HCT116 (cell line): ENCODE data around the gene PLXDC1. TPM values are rescaled to one million over a fixed set of nuclear protein-coding genes. Genes with fewer than 3 reads are reported as not detected.
A peak's percentile ranks its signal among the peaks of the same experiment; 100 is the strongest.

ENCODE experiments used
- ATAC-seq: fragments of 200-7000 bp; cut with Tn5 transposase; 2 replicates; pipeline ENCODE4 v1.9.1; 2020; ENCODE audit warnings: mild to moderate bottlenecking, moderate library complexity
- BruUV-seq: library from RNA; stranded (reverse); fragments of 400-500 nt; replicated peaks from 2 replicates; lab custom pipeline; 2021; lab: Mats Ljungman, UMichigan
- CTCF ChIA-PET: fragments of 300-600 bp; sonication (Branson Sonifier 250); formaldehyde crosslinking; loops from one replicate; lab custom pipeline; 2021; ENCODE audit warnings: antibody characterized with exemption; lab: Charles Lee
- POLR2A ChIA-PET: fragments of 300-600, 350-600 bp; sonication (Branson Sonifier 250); formaldehyde crosslinking; loops from one replicate; lab custom pipeline; 2021; ENCODE audit warnings: antibody characterized with exemption; lab: Charles Lee
- RAD21 ChIA-PET, 2 experiments: fragments of 300-600 bp; sonication (Branson Sonifier 250); formaldehyde crosslinking; loops; one replicate each; lab custom pipeline; 2023; ENCODE audit warnings: low total read pairs in 2 of 2; ENCODE audit not compliant: uncharacterized antibody in 2 of 2, unreplicated experiment in 2 of 2, low non-redundant PET in 1 of 2; lab: Charles Lee
- DNase-seq: peaks from one replicate; pipeline ENCODE4 v3.0.0-alpha.2; 2010; ENCODE audit warnings: low read depth, low spot score
- H2AFZ ChIP-seq: fragments of 200-600 bp; shearing (Covaris generic), sonication (generic); 2 replicates; pipeline ENCODE4 v1.6.1; 2017; ENCODE audit warnings: low read depth, mixed run types, mixed read lengths, antibody characterized with exemption, low read length; ENCODE audit not compliant: poor library complexity, severe bottlenecking
- H3K27ac ChIP-seq: 2 replicates; pipeline ENCODE4 v1.5.1; 2012; ENCODE audit warnings: low read depth, low read length
- H3K27me3 ChIP-seq: fragments of 200-600 bp; sonication (generic); 2 replicates; pipeline ENCODE4 v1.6.1; 2016; ENCODE audit warnings: mixed run types, low read length, mixed read lengths; ENCODE audit not compliant: insufficient read depth
- H3K36me3 ChIP-seq, 2 experiments: fragments of 200-500 bp in 1 of 2; fragments of 200-600 bp in 1 of 2; sonication (Bioruptor generic) in 1 of 2; sonication (generic) in 1 of 2; 2 replicates each; pipeline versions ENCODE4 v1.5.1 to v1.6.1; 2014 to 2016; ENCODE audit warnings: low read length in 2 of 2, inconsistent platforms in 1 of 2, mixed read lengths in 1 of 2, mixed run types in 1 of 2; ENCODE audit not compliant: insufficient read depth in 2 of 2, control insufficient read depth in 1 of 2
- H3K4me1 ChIP-seq, 2 experiments: fragments of 200-600 bp in 1 of 2; sonication (generic) in 1 of 2; 2 replicates each; pipeline versions ENCODE4 v1.5.1 to v1.6.1; 2012 to 2017; ENCODE audit warnings: low read length in 2 of 2, inconsistent platforms in 1 of 2, mild to moderate bottlenecking in 1 of 2, mixed read lengths in 1 of 2, mixed run types in 1 of 2, moderate library complexity in 1 of 2; ENCODE audit not compliant: insufficient read depth in 2 of 2, control insufficient read depth in 1 of 2
- H3K4me2 ChIP-seq: fragments of 200-600 bp; sonication (generic); 2 replicates; pipeline ENCODE4 v1.6.1; 2017; ENCODE audit warnings: mixed run types, low read length, mixed read lengths
- H3K4me3 ChIP-seq, 2 experiments: fragments of 200-600 bp in 1 of 2; sonication (generic) in 1 of 2; replicated peaks in 1 of 2; 2 replicates each; pipeline ENCODE4 v1.5.1; 2011 to 2016; ENCODE audit warnings: low read length in 2 of 2, control low read depth in 1 of 2, low read depth in 1 of 2, mild to moderate bottlenecking in 1 of 2, mixed read lengths in 1 of 2, mixed run types in 1 of 2
- H3K79me2 ChIP-seq: fragments of 200-600 bp; sonication (generic); 2 replicates; pipeline ENCODE4 v1.6.1; 2017; ENCODE audit warnings: mild to moderate bottlenecking, mixed run types, low read length, moderate library complexity, mixed read lengths; ENCODE audit not compliant: insufficient read depth
- H3K9ac ChIP-seq: fragments of 200-600 bp; sonication (generic); 2 replicates; pipeline ENCODE4 v1.6.1; 2016; ENCODE audit warnings: low read length, mixed read lengths
- H3K9me2 ChIP-seq: fragments of 200-600 bp; sonication (generic), shearing (Covaris generic); 2 replicates; pipeline ENCODE4 v1.6.1; 2017; ENCODE audit warnings: mixed run types, mild to moderate bottlenecking, moderate library complexity; ENCODE audit not compliant: insufficient read depth
- H3K9me3 ChIP-seq, 2 experiments: fragments of 200-500 bp in 1 of 2; fragments of 200-600 bp in 1 of 2; sonication (Bioruptor generic) in 1 of 2; sonication (generic) in 1 of 2; 2 replicates each; pipeline ENCODE4 v1.6.1; 2014 to 2017; ENCODE audit warnings: low read length in 2 of 2, mixed read lengths in 2 of 2, inconsistent platforms in 1 of 2, low read depth in 1 of 2, mild to moderate bottlenecking in 1 of 2, mixed run types in 1 of 2, moderate library complexity in 1 of 2; ENCODE audit not compliant: control insufficient read depth in 1 of 2, insufficient read depth in 1 of 2
- H4K20me1 ChIP-seq: fragments of 200-600 bp; sonication (generic), shearing (Covaris generic); 2 replicates; pipeline ENCODE4 v1.6.1; 2017; ENCODE audit warnings: mixed run types, mild to moderate bottlenecking, moderate library complexity; ENCODE audit not compliant: insufficient read depth
- ATF3 ChIP-seq: IDR thresholded peaks from 2 replicates; pipeline ENCODE4 v1.6.1; 2012
- CBX3 ChIP-seq: IDR thresholded peaks from 2 replicates; pipeline ENCODE4 v1.6.1; 2012; ENCODE audit warnings: low read depth
- RAD21 ChIP-seq: IDR thresholded peaks from 2 replicates; pipeline ENCODE4 v1.6.1; 2012; ENCODE audit warnings: low read depth, mild to moderate bottlenecking
- REST ChIP-seq: IDR thresholded peaks from 2 replicates; pipeline ENCODE4 v1.6.1; 2012; ENCODE audit warnings: low read depth
- SIN3A ChIP-seq: IDR thresholded peaks from 2 replicates; pipeline ENCODE4 v1.6.1; 2012; ENCODE audit warnings: low read depth
- TCF7L2 ChIP-seq: IDR thresholded peaks from 2 replicates; pipeline ENCODE4 v1.7.0; 2011; ENCODE audit warnings: borderline replicate concordance, inconsistent platforms; ENCODE audit not compliant: insufficient read depth, insufficient read length; ENCODE audit errors: extremely low read depth
- ZBTB33 ChIP-seq: IDR thresholded peaks from 2 replicates; pipeline ENCODE4 v1.6.1; 2011; ENCODE audit warnings: mild to moderate bottlenecking, low read length, moderate library complexity; ENCODE audit not compliant: insufficient replicate concordance; ENCODE audit errors: extremely low read depth
- intact Hi-C: fragments of 100-400 bp; cut with micrococcal nuclease; formaldehyde crosslinking; loops from 2 replicates; pipeline ENCODE4 v1.10.0; 2022
- total RNA-seq: library from RNA; stranded (reverse); gene quantifications from one replicate; pipeline ENCODE4 v1.2.1, GENCODE V29; 2021; ENCODE audit not compliant: unreplicated experiment

PLXDC1 gene
- total RNA-seq, 1 experiment from 2014 or later, result 1.8 TPM

- H2AFZ ChIP-seq, result peak overlapping the region; percentile 5
- H3K79me2 ChIP-seq, result no peaks in the 10 kb centered on the region
- H3K4me3 ChIP-seq, result peak overlapping the region; percentile 37 to 50
- ATAC-seq (peak; percentile 25; the same call in 1 of the 2 replicates), DNase-seq (no peak)
- peak overlapping the region; percentile 79 for H3K4me2 ChIP-seq
- CTCF ChIA-PET, result interaction anchor here (1.3 kb wide), 1 partner anchor 44 kb away, joined by 3 read pairs; no protein-coding TSS in a partner anchor
- no peaks in the 10 kb centered on the region for H3K27me3 ChIP-seq
- H3K4me1 ChIP-seq, result peaks cover 2 to 11% of the 10 kb centered on the region in 2 experiments; a peak in 3 of 4 replicates
- H3K36me3 ChIP-seq, result no peaks in the 10 kb centered on the region
- H3K9me2 ChIP-seq, result no peaks in the 10 kb centered on the region
- no peak overlapping the region for H3K9ac ChIP-seq
- no peaks in the 10 kb centered on the region for H3K9me3 ChIP-seq
- no TSS peak for BruUV-seq
- no peak overlapping the region for H3K27ac ChIP-seq
- RAD21 ChIA-PET, result no interaction called here
- POLR2A ChIA-PET, result no interaction called here
- H4K20me1 ChIP-seq, result no peaks in the 10 kb centered on the region
- TF ChIP-seq REST (no peak), TCF7L2 (no peak), ATF3 (no peak), SIN3A (no peak), ZBTB33 (no peak), RAD21 (no peak), CBX3 (no peak)
- intact Hi-C loops, result no loop called here
Observed at GRCh38 chr17:39027455-39028035, 123.9 kb downstream of the PLXDC1 start.
